Left ventricle myocardium inferior (tissue), 1 donor: Measurements from ENCODE around the gene CCDC106. TPM values are rescaled to one million over a fixed set of nuclear protein-coding genes. Genes with fewer than 3 reads are reported as not detected.
A peak's percentile ranks its signal among the peaks of the same experiment; 100 is the strongest.

Experiments
- DNase-seq: peaks from one replicate; pipeline ENCODE4 v3.0.0-alpha.2; 2020
- H3K27ac ChIP-seq: fragments of 200-600 bp; replicated peaks from 2 replicates; pipeline ENCODE4 v1.8.0; 2021
- H3K27me3 ChIP-seq: fragments of 200-600 bp; 2 replicates; pipeline ENCODE4 v1.8.0; 2021; ENCODE audit warnings: low read depth
- H3K36me3 ChIP-seq: fragments of 200-600 bp; 2 replicates; pipeline ENCODE4 v1.8.0; 2021
- H3K4me1 ChIP-seq: fragments of 200-600 bp; 2 replicates; pipeline ENCODE4 v1.8.0; 2021
- H3K4me3 ChIP-seq: fragments of 200-600 bp; 2 replicates; pipeline ENCODE4 v1.8.0; 2021; ENCODE audit warnings: mild to moderate bottlenecking, moderate library complexity
- H3K9me3 ChIP-seq: fragments of 200-600 bp; replicated peaks from 2 replicates; pipeline ENCODE4 v1.8.0; 2021
- intact Hi-C: fragments of 100-400 bp; cut with micrococcal nuclease; formaldehyde crosslinking; loops from one replicate; pipeline ENCODE4 v1.11.0; 2022
- total RNA-seq: library from RNA; stranded (reverse); fragmentation: NEBNext Ultra II Directional; extraction: Animal tissue kit (Norgen Biotek cat#: 25700); gene quantifications from one replicate; pipeline ENCODE4 v1.2.1, GENCODE V29; 2021
- TF ChIP-seq, protein P1 (sequence below): fragments of 200-600 bp; IDR thresholded peaks from 2 replicates; pipeline ENCODE4 v1.8.0; 2021; ENCODE audit warnings: antibody characterized with exemption, mild to moderate bottlenecking, borderline replicate concordance
- donor health status: DM: no; HTN: yes; CAD: no; lungs with severe emphysema.

Gene CCDC106
- total RNA-seq, 1 donor from 2014 or later, result 14.6 TPM

DNA sequence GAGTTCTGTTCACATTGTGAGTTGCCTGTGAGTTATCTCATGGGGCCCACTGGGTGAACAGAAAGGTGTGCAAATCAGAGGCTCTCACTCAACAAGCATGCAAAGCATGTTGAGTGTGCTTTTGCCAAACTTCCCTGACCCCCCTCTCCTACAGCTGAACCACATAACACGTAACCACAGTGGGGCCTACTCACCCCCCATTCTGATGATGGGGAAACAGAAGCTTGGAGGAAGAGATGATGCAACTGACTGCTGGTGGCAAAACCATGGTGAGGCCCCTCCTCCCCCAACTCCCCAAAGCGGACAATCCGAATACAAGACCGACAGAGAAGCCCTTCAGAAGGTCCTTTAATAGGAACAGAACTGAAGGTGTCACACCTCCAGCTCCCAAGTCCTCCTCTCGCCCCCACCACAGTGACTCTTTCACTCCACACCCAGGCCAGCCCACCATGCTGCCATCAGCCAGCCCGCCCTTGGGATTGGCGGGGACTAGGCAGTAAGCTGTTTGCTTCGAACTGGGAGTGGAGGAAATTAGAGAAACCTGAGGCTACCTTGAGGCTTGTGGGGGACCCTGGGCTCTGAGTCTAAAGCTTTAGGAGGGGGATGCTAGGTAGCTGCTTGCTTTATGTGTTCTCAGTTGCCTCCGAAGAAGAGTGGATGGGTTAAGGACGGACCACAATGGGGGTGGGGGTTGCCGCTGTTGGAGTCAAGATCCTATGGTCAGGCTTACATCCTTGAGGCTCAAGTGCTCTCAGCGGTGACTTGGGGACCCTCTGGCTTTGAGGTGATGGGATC is 27.4 kb upstream of the CCDC106 start:
- TF ChIP-seq, protein P1, sequence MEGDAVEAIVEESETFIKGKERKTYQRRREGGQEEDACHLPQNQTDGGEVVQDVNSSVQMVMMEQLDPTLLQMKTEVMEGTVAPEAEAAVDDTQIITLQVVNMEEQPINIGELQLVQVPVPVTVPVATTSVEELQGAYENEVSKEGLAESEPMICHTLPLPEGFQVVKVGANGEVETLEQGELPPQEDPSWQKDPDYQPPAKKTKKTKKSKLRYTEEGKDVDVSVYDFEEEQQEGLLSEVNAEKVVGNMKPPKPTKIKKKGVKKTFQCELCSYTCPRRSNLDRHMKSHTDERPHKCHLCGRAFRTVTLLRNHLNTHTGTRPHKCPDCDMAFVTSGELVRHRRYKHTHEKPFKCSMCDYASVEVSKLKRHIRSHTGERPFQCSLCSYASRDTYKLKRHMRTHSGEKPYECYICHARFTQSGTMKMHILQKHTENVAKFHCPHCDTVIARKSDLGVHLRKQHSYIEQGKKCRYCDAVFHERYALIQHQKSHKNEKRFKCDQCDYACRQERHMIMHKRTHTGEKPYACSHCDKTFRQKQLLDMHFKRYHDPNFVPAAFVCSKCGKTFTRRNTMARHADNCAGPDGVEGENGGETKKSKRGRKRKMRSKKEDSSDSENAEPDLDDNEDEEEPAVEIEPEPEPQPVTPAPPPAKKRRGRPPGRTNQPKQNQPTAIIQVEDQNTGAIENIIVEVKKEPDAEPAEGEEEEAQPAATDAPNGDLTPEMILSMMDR, result no peak
- no peak overlapping the region for H3K4me3 ChIP-seq
- H3K27me3 ChIP-seq, result no peaks in the 10 kb centered on the region
- DNase-seq, result no peak
- H3K9me3 ChIP-seq, result no peaks in the 10 kb centered on the region
- intact Hi-C loops, result no loop called here
- H3K36me3 ChIP-seq, result peaks cover 34% of the 10 kb centered on the region
- H3K4me1 ChIP-seq, result peaks cover 20% of the 10 kb centered on the region
- H3K27ac ChIP-seq, result no peak overlapping the region

DNA sequence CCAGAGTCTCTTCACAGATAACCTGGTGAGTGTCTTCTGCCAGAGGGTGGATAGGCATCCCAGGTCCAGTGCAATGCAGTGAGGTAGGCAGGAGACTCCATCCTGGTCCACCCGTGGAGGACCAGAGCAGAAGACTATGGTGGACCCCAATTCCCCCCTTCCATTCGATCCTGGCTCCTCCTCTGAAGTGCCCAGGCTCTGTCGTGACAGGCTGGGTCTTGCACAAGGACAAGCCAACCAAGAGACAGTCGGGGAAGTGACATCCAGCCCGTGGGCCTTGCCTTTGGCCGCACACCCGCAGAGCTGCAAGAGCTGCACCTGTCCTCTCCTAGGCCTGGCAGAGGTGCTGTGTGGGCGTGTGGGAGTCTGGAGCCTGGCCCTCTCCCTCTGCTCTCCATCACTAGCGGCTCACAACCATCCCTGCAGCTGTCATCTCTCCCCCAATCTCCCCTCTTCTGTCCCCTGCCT is 26.8 kb upstream of the CCDC106 start:
- no peak for DNase-seq
- no peaks in the 10 kb centered on the region for H3K9me3 ChIP-seq
- peaks cover 20% of the 10 kb centered on the region for H3K4me1 ChIP-seq
- TF ChIP-seq, protein P1, result no peak
- H3K4me3 ChIP-seq, result no peak overlapping the region
- peaks cover 28% of the 10 kb centered on the region for H3K36me3 ChIP-seq
- no peak overlapping the region for H3K27ac ChIP-seq
- intact Hi-C loops, result no loop called here
- H3K27me3 ChIP-seq, result no peaks in the 10 kb centered on the region

DNA sequence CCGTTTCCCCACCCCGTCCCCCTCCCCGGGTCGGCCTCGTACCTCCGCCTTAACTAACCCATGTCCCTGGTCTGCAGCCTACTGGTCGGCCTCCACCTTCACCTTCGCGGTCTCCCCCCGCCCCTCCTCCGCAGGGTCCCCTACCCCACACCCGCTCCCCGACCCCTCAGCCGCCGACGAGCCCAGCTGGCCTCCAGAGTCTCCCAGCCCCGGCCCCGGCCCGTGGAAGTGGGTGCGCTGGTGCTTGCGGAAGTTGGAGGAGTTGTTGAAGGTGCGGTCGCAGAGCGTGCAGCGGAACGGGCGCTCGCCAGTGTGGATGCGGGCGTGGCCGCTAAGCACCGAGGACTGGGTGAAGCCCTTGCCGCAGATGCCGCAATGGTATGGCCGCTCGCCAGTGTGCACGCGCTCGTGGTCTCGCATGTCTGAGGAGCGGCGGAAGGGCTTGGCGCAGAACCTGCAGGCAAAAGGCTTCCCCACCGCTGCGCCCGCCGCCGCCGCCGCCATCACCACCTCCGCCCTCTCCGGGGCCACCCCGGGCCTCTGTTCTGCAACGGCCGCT is 26.3 kb upstream of the CCDC106 start:
- intact Hi-C loops, result no loop called here
- DNase-seq, result no peak
- no peak overlapping the region for H3K4me3 ChIP-seq
- H3K9me3 ChIP-seq, result no peaks in the 10 kb centered on the region
- no peaks in the 10 kb centered on the region for H3K27me3 ChIP-seq
- H3K27ac ChIP-seq, result no peak overlapping the region
- peaks cover 20% of the 10 kb centered on the region for H3K4me1 ChIP-seq
- TF ChIP-seq, protein P1, result no peak
- H3K36me3 ChIP-seq, result peaks cover 23% of the 10 kb centered on the region

DNA sequence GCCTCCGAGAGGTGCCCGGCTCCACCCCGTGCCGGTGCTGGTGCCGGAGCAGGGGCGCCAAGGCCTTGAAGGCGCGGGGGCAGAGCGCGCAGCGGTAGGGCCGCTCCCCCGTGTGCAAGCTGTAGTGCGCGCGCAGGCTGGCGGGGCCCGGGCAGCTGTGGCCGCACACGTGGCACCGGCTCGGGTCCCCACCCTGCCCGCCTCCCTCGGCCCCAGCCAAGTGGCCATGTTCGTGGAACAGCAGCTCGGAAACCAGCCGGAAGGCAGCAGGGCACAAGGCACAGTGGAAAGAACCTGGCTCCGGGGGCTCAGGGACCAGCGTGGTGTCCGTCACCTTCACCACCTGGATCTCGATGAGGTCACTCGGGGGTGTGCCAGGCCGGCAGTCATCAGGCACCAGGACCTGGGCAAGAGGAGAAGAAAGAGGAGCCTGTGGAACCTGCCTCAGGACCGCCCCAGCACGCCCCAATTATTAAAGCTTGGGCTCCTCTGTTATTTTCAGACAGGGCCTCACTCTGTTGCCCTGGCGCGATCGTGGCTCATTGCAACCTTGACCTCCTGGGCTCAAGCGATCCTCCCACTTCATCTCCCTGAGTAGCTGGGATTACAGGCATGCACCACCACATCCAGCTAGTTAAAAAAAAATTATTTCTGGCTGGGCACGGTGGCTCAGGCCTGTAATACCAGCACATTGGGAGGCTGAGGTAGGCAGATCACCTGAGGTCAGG is 25.6 kb upstream of the CCDC106 start:
- Histone ChIP-seq H3K4me1 (peaks cover 20% of the 10 kb centered on the region), H3K9me3 (no peaks in the 10 kb centered on the region), H3K4me3 (no peak overlapping the region), H3K36me3 (peaks cover 16% of the 10 kb centered on the region), H3K27ac (peak overlapping the region; percentile 95), H3K27me3 (no peaks in the 10 kb centered on the region)
- TF ChIP-seq, protein P1, result no peak
- no peak for DNase-seq
- intact Hi-C loops, result no loop called here

- TF ChIP-seq, protein P1, result no peak
- no peak for DNase-seq
- Histone ChIP-seq H3K27me3 (no peaks in the 10 kb centered on the region), H3K4me1 (peaks cover 20% of the 10 kb centered on the region), H3K4me3 (peak overlapping the region; percentile 69), H3K27ac (peak overlapping the region; percentile 95), H3K9me3 (no peaks in the 10 kb centered on the region), H3K36me3 (peaks cover 10% of the 10 kb centered on the region)
- intact Hi-C loops, result no loop called here
These were observed 24.9 kb upstream of the CCDC106 start for GRCh38 chr19:55623130-55623529.
